GM19324 (cell line): Measurements from ENCODE around the gene AMZ1.

ENCODE experiments used
- ATAC-seq: cut with Tn5 transposase; IDR thresholded peaks from one replicate; pipeline ENCODE4 v1.9.1; 2021; ENCODE audit warnings: mild to moderate bottlenecking, moderate library complexity; ENCODE audit not compliant: unreplicated experiment, low FRiP score

Gene AMZ1

DNA sequence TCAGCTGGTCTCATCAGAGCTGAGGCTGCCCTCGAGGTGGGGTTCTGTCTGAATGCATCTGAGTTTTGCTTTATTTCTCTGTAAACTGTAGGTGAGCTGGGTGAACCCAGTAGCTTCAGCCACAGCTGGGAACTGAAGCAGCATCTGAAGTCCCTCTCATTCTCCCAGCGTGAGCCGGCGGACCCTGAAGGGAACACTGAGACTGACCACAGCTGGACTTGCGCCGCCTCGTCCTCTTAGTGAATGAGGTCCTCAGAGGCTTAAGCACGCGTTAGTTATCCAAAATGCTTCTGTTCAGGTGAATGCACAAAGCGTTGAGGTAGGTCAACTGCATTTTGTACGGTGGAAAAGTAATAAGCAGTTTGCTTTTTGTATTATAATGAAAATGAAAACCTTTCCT is 76.6 kb downstream of the AMZ1 start:
- ATAC-seq, result no peak
